Activated CD4-positive, alpha-beta T cell treated with anti-CD3 and anti-CD28 coated beads, Interleukin-2, amount 50 U/mL, for 1 hour (primary cell): ENCODE results near the gene FTO.
"Not testable (repeated sequence)": the region's sequence is repeated elsewhere in the genome, so short reads cannot be mapped to it uniquely, and the experiment has no call there.

Experiments used
- DNase-seq: peaks from one replicate; pipeline ENCODE4 v3.0.0-alpha.2; 2020

The FTO gene

DNA sequence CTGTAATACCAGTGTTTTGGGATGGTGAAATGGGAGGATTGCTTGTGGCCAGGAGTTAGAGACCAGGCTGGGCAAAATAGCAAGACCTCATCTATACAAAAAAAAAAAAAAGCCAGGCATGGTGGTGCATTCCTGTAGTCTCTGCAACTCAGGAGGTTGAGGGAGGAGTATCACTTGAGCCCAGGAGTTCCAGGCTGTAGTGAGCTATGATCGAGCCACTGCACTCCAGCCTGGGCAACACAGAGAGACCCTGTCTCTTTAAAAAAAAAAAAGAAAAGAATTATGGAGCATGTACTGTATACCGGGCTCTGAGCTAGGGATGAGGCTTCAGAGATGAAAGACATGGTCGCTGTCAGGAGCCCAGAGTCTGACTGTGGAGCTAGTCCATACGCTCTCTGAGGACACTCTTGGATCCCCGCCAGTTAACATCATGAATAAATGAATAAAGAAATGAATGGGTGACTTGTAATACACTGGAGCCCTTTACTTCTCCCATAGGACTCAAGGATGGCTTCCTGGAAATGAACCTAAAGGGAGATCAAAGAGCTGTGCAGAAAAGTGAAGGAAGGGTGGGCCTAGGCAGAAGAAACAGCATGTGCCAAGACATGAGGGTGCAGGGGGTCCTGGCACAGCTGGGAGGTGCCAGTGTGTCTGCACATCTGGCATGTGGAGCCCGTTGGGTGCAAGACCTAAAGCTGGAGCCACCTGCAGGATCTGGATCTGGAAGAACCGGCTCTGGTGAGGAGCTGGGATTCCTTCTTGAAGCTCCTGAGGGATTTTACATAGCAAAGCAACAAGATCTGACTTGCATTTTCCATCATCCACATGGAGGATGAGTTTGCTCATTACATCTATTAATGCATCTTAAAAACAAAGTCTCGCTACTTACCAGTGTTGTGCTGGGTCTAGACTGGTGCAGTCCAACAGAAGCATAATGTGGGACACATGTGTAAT, 462.2 kb downstream of the FTO start:
- DNase-seq: no peak

- DNase-seq: no peak
Observed at GRCh38 chr16:54169112-54169511, 465.2 kb downstream of the FTO start.

DNA sequence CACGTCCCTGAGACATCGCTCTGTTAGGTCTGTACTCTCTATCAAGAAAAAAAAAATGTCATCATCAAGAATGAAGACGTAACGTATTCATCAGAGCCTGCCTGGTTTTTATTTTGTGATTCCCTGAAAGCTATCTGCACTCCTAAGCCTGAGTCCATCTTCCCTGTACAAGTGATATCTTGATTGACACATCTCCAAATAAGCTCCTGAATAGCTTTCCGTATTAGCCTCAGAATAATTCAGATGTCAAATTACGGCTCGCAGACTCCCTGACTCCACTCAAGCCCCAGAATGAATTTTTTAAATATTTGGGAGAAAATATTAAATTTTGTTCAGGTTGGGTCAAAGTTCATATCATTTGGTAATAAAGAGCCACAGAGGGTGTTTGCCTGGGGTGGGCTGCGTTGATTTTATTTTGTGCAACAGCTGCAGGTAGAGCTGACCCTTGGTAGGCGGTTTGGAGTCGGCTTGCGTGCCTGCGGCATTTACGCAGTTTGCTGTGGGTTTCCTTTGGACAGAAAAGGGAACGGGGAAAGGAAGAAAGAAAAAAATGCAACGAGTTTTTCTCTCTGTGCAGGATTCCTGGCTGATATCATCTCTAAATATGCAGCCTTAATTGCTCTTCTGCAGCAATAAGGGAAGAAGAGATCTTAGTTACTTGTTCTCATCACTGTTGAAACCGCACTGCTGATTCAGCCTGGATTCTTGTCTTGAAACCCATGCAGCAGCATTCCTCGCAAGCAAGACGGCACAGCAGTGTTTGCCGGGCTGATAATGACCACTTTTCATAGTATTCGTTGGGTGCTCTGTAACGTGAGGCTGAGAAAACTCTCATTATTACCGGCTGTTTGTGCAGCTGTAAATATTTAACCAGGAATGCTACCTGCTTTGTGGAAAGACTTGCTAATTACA, 467.9 kb downstream of the FTO start:
- no peak for DNase-seq

GRCh38 chr16:54173490-54173889, 469.5 kb downstream of the FTO start:
- DNase-seq: no peak

GRCh38 chr16:54174201-54174600, 470.2 kb downstream of the FTO start:
- DNase-seq: no peak

DNA sequence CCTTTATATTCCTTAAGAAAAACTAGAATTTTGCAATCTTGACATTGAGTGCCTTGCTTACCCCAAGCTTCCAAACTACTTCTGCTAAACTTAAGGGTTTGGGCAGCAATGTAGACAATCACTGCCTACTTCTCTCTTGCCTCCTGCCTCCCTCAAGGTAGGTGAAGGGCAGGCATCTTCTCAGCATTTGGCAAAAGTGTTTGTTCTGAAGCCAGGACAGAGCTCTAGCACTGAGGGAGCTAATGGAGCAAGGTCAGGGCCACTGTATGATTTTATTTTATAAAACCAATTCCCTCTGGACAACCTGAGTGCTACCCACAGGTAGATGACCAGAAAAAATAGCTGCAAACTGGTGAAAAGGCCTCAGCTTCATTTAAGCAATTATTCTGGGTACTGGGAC, 470.8 kb downstream of the FTO start:
- DNase-seq: no peak

DNA sequence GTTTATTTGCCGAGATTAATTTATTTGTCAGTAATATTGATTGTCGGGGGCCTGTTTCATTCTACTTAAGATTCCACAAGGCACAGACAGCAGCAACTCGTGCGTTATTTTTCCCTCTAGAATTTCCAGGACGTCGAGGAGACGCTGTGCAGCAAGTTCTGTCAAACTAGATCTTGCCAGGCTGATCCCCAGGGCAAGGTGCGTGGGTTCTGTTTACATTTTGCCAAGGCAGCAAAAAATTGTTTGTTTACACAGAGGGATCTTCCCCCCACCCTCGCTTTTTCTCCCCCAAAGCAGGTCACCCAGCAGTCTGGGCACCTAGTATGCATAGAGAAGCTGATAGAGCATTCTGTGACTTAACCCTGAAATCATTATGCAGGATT, 471.2 kb downstream of the FTO start:
- DNase-seq: no peak

DNA sequence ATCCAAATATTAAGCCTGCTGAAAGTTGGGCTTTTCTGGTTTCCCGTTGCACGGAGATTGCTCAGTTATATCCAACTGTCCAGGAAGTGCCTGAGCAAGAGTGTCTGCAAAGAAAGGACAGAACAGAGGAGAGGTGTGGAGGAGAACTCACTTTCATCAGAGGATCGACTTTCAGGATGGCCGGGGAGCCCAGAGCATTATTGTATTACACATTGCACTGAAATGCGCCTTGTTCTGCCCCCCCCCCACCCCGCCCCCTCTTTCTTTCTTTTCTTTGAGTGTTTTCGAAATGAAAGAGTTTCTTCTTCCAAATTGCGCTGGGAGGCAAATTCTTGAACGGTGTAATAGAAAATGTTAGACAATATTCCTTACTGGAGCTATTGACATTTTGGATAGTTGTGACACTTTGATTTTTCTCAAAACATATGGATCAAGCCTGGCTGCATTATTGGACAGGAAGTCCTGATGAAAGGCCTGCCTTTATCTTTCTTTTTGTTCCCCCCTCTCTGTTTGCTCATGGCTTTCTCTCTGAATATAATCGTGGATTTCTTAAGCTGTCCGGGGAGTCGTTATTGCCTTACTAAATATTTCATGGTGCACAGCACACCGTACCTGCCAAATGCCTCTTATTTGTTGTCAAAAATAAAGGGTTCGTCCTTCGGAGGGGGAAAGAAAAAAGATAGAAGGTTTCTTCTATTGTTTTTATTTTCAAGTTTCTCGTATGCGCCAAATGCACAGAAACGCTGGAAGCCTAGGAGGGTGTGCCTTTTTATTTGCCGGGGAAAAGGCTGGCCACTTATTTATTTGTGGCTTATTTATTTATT, 471.8 kb downstream of the FTO start:
- no peak for DNase-seq

GRCh38 chr16:54176376-54176901, 472.5 kb downstream of the FTO start:
- DNase-seq: no peak

DNA sequence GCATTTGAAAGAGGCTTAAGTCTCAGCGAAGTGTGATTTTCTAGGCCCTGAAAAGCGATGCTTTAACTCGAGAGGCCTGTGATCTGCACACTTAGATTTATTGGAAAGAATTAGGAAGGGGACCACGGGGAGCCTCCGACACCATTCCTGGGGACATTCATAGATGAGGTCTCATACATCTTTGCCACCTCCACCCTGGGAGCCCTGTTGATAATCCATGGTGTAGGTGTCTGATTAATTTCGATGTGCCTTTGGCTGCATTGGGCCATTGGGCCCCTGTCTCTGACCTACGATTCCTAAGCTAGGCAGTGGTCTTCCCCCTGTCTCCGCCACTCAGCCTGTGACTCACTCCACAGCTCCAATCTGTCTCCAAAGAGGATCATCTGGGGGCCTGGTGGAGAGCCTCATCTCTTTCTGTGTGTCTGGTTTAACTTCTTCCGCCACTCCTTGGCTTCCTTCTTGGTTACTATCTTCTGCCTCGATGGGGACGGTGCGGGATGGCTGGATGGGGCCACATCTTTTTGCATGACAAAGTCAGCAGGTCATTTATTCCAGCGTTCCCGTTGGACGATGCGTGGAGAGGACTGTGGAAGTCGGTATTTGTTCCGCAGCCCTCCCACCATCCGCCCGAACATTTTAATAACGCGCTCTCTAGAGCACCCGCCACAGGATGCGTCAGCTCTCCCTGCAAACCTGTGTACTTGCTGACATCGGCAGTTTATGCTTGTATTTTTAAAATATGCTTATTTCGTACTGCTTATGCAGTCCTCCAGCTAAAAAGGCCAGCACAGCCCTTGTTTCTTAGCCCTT, 473.3 kb downstream of the FTO start:
- no peak for DNase-seq

DNA sequence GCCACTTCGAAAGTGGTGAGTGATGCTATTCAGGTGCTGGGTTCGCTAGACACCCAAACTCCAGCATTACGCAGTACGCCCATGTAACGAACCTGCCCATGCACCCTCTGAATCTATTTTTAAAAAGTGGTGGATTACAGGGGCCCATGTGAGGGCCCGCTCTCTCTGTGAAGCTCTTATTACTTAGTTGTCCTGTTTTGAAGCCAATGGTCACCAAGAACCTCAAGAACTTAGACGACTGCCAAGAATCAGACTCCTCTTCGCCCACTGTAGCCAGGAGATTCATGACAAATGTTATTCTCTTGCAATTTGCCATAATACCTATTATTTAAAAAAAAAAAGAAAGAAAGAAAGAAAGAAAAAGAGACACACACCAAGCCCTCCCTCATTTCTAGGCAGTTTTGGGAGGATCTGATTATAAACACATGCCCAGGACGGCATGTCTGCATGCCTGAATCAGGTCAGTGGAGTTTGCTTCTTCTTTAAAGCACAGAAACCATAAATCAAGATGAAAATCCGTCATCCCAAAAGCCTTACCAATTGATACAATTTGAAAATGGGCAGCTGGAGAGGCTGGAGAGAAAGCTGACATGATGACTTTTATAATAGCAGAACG, 474.0 kb downstream of the FTO start:
- DNase-seq: no peak

DNA sequence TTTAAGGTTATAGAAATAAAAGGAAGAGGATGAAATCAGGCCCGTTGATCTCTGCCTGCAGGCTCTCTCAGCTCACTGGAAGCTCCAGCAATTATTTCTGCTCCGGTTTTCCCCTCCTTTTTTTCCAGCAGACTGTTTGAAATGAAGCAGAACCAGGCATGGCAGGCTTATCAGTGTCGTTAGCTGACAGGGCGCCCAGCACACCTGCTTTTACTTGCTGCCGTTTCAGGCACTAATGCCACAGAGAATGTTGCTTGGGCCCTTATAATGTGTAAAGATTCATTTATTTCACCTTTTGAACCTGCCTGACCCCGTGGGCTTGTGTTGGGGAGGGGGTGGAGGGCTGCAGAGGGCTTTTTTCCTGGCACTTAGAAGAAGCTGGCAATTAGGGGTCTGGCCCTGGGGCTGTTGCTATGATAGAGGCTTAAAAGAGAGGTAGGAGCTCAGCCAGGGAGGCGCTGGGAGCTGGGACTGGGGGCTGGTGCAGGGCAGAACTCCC, 474.6 kb downstream of the FTO start:
- no peak for DNase-seq

DNA sequence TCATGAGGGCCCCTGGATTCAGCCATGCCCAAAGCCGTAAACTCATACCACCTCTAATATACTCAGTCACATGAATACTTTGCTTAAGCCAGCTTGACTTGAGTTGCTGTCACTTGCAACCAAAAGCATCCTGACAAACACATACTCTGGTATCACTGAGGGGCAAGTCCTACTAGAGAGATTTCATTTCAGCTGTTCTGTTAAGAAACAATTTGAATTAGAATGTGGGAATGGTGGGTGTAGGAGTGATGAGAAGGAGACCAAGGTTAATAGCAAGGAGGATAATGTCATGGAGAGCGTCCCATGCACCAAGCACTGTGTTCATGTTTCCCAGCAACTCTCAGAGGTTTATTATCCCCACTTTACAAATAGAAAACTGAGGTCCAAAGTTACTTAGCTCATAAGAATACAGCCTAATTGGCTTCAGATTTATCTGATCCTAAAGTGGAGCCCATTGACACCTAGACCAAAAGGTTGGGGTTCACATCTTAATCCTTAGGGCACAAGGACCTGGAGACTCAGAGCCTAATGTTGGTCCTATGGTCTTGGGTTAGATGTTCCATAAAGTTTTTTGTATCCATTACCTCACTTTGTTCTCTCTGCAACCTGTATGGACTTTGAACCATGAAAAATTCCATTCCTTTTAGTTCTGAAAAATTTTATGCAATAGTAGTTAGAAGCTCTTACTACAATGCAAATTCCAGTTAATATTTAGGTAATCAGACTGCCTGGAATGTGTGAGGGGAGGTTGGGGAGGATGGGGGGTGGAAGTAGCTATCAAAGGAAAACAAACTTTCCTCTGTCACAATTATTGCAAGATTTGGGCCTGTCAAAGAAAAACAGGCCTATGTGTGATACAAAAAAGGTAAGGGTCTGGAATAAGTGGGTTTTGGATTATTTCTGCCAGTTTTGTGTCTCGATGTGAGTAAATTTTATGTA, 476.7 kb downstream of the FTO start:
- no peak for DNase-seq

GRCh38 chr16:54181683-54182329, 477.9 kb downstream of the FTO start:
- not testable (repeated sequence) for DNase-seq

DNA sequence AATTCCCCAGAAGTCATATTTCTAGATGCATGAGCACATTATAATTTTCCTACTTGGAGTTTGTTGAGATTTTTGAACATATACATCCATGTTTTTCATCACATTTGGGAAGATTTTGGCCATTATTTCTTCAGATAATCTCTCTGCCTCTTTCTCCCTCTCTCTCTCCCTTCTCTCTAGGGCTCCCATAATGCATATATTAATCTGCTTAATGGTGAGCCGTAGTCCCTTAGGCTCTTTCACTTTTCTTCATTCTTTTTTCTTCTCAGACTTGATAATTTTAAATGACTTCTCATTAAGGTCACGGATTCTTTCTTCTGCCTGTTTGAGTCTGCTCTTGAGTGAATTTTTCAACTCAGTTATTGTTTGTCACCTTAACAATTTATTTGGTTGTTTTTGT, 481.1 kb downstream of the FTO start:
- DNase-seq: no peak

DNA sequence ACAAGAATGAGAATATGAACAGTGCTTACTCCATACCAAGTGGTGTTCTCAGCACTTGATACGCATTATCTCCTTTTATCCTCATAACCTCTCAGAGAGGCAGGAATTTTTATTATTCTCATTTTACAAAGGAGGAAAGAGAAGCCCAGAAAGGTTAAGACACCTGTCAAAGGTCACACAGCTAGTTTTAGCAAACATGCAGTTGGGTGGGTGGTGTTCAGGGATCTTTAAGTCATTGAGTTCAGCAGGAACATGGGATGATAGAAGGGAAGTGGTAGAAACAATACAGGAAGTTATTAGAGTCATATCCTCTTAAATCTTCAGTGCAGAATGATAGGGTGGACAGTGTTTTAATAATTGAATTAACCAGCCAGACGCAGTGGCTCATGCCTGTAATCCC, 487.2 kb downstream of the FTO start:
- DNase-seq: no peak

DNA sequence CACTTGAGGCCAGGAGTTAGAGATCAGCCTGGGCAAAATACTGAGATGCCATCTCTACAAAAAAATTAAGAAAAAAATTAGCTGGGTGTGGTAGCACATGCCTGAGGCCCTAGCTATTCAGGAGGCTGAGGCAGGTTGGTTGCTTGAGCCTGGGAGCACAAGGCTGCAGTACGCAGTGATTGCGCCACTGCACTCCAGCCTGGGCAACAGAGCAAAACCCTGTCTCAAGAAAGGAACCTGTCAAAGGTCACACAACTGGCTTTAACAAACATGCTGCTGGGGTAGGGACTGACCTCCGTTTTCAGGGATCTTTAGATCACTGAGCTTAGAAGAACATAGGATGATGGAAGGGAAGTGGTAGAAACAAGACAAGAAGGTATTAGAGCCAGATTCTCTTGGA, 487.6 kb downstream of the FTO start:
- DNase-seq: no peak

GRCh38 chr16:54193013-54193664, 489.2 kb downstream of the FTO start:
- DNase-seq: no peak
